ENCODE results near the gene PDE11A.
"Not testable (repeated sequence)": the region's sequence is repeated elsewhere in the genome, so short reads cannot be mapped to it uniquely, and the experiment has no call there.

PDE11A gene

GRCh38 chr2:177810906-177811305 lies 261.7 kb downstream of the PDE11A start:
- no peak for DNase-seq

GRCh38 chr2:177808984-177809809 lies 263.4 kb downstream of the PDE11A start:
- DNase-seq, result no peak

GRCh38 chr2:177806025-177806424 lies 266.6 kb downstream of the PDE11A start:
- no peak for DNase-seq

- peak; percentile 6 for DNase-seq
Observed at GRCh38 chr2:177799531-177799930, 273.0 kb downstream of the PDE11A start.

- no peak for DNase-seq
Observed at GRCh38 chr2:177797808-177798207, 274.8 kb downstream of the PDE11A start.

GRCh38 chr2:177796654-177797415 lies 275.7 kb downstream of the PDE11A start:
- DNase-seq, result no peak

- no peak for DNase-seq
Observed at GRCh38 chr2:177796011-177796410, 276.6 kb downstream of the PDE11A start.

- DNase-seq, result not testable (repeated sequence)
Observed at GRCh38 chr2:177785143-177785542, 287.4 kb downstream of the PDE11A start.

- no peak for DNase-seq
Observed at GRCh38 chr2:177784745-177785067, 287.9 kb downstream of the PDE11A start.

GRCh38 chr2:177783835-177784744 lies 288.5 kb downstream of the PDE11A start:
- DNase-seq, result peak; percentile 39

- DNase-seq, result no peak
Observed at GRCh38 chr2:177783091-177783490, 289.5 kb downstream of the PDE11A start.

GRCh38 chr2:177782613-177783012 lies 290.0 kb downstream of the PDE11A start:
- no peak for DNase-seq

GRCh38 chr2:177778472-177778871 lies 294.1 kb downstream of the PDE11A start:
- DNase-seq, result no peak

GRCh38 chr2:177772529-177772928 lies 300.0 kb downstream of the PDE11A start:
- DNase-seq, result peak; percentile 43

- DNase-seq, result no peak
Observed at GRCh38 chr2:177771191-177771590, 301.4 kb downstream of the PDE11A start.

GRCh38 chr2:177767768-177768167 lies 304.8 kb downstream of the PDE11A start:
- no peak for DNase-seq

GRCh38 chr2:177765698-177766097 lies 306.9 kb downstream of the PDE11A start:
- no peak for DNase-seq

GRCh38 chr2:177763531-177764265 lies 308.9 kb downstream of the PDE11A start:
- DNase-seq, result peak; percentile 75

- no peak for DNase-seq
Observed at GRCh38 chr2:177759443-177759842, 313.1 kb downstream of the PDE11A start.

GRCh38 chr2:177758591-177759371 lies 313.8 kb downstream of the PDE11A start:
- DNase-seq, result no peak

GRCh38 chr2:177756336-177756735 lies 316.2 kb downstream of the PDE11A start:
- DNase-seq, result no peak

- no peak for DNase-seq
Observed at GRCh38 chr2:177754492-177754873, 318.1 kb downstream of the PDE11A start.

Data from CD4-positive, alpha-beta T cell treated with Interleukin-10 for 1 hour (primary cell).